ENCODE data around the gene SLC35E4. TPM values are rescaled to one million over a fixed set of nuclear protein-coding genes. Genes with fewer than 3 reads are reported as not detected.
A peak's percentile ranks its signal among the peaks of the same experiment; 100 is the strongest.

The SLC35E4 gene
- total and polyA plus RNA-seq, 12 donors: 0.60 to 7.0 (median 3.3) TPM

GRCh38 chr22:30637701-30638114, 2.1 kb downstream of the SLC35E4 start:
- TF ChIP-seq POLR2A (IDR thresholded peaks at IDR 0.05): no peak
- TF ChIP-seq, protein P1, sequence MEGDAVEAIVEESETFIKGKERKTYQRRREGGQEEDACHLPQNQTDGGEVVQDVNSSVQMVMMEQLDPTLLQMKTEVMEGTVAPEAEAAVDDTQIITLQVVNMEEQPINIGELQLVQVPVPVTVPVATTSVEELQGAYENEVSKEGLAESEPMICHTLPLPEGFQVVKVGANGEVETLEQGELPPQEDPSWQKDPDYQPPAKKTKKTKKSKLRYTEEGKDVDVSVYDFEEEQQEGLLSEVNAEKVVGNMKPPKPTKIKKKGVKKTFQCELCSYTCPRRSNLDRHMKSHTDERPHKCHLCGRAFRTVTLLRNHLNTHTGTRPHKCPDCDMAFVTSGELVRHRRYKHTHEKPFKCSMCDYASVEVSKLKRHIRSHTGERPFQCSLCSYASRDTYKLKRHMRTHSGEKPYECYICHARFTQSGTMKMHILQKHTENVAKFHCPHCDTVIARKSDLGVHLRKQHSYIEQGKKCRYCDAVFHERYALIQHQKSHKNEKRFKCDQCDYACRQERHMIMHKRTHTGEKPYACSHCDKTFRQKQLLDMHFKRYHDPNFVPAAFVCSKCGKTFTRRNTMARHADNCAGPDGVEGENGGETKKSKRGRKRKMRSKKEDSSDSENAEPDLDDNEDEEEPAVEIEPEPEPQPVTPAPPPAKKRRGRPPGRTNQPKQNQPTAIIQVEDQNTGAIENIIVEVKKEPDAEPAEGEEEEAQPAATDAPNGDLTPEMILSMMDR (IDR thresholded peaks at IDR 0.05): no peak
- WGBS, 4 donors: 53 to 76% (median 68%) methylated on average over 1 of the region's 1 CpG
- intact Hi-C loops (cut with DNase I): loop anchor here (5.0 to 10.0 kb wide), 3 partner anchors 57 to 287 kb away; partner anchors contain the start of gene OSBP2 (in 1 of the 2)
- H3K4me3 ChIP-seq: no peak overlapping the region
- peaks cover 22 to 30% of the 10 kb centered on the region in 2 donors for H3K4me1 ChIP-seq (replicated peaks in 1 of 2)
- H3K27me3 ChIP-seq: no peaks in the 10 kb centered on the region
- H3K27ac ChIP-seq: no peak overlapping the region
- no peaks in the 10 kb centered on the region for H3K36me3 ChIP-seq (replicated peaks in 1 of 2)
- H3K9me3 ChIP-seq (replicated peaks in 1 of 3): no peaks in the 10 kb centered on the region
- DNase-seq: no peak

DNA sequence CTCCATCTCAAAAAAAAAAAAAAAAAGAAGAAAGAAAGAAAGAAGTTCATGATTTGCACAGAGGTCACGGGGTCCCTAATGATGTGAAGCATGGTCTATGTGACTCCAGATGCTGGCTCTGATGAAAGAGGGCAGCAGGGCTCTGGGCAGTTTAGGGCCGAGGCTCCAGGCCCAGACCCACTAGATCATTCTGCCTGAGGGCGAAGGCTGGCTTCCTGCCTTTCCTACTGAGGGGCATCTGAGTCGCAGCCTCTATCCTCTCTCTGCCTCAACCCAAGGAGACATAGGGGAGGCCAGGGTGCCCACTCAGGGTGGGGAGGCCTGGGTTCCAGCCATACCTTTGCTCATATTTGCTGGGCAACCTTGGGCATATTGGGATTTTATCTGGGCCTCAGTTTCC, 4.8 kb downstream of the SLC35E4 start:
- Histone ChIP-seq H3K27me3 (no peaks in the 10 kb centered on the region), H3K4me3 (no peak overlapping the region), H3K36me3 (replicated peaks in 1 of 2) (no peaks in the 10 kb centered on the region), H3K27ac (no peak overlapping the region), H3K4me1 (replicated peaks in 1 of 2) (peaks cover 17 to 32% of the 10 kb centered on the region in 2 donors), H3K9me3 (replicated peaks in 1 of 3) (no peaks in the 10 kb centered on the region)
- intact Hi-C loops (cut with DNase I): no loop called here
- DNase-seq: no peak
- whole genome bisulfite sequencing, 4 donors: 78 to 91% (median 91%) methylated on average over 3 to 4 of the region's 4 CpGs
- TF ChIP-seq, protein P1 (IDR thresholded peaks at IDR 0.05): no peak

GRCh38 chr22:30640839-30641430, 5.4 kb downstream of the SLC35E4 start:
- Histone ChIP-seq H3K4me1 (replicated peaks in 1 of 2) (peaks cover 17 to 30% of the 10 kb centered on the region in 2 donors), H3K27ac (no peak overlapping the region), H3K9me3 (replicated peaks in 1 of 3) (no peaks in the 10 kb centered on the region), H3K36me3 (replicated peaks in 1 of 2) (no peaks in the 10 kb centered on the region), H3K4me3 (no peak overlapping the region), H3K27me3 (no peaks in the 10 kb centered on the region)
- DNase-seq: no peak
- WGBS, 4 donors: 90 to 100% (median 95%) methylated on average over 1 to 4 of the region's 4 CpGs
- TF ChIP-seq POLR2A (IDR thresholded peaks at IDR 0.05): no peak
- TF ChIP-seq, protein P1 (IDR thresholded peaks at IDR 0.05): no peak
- intact Hi-C loops (cut with DNase I): no loop called here

DNA sequence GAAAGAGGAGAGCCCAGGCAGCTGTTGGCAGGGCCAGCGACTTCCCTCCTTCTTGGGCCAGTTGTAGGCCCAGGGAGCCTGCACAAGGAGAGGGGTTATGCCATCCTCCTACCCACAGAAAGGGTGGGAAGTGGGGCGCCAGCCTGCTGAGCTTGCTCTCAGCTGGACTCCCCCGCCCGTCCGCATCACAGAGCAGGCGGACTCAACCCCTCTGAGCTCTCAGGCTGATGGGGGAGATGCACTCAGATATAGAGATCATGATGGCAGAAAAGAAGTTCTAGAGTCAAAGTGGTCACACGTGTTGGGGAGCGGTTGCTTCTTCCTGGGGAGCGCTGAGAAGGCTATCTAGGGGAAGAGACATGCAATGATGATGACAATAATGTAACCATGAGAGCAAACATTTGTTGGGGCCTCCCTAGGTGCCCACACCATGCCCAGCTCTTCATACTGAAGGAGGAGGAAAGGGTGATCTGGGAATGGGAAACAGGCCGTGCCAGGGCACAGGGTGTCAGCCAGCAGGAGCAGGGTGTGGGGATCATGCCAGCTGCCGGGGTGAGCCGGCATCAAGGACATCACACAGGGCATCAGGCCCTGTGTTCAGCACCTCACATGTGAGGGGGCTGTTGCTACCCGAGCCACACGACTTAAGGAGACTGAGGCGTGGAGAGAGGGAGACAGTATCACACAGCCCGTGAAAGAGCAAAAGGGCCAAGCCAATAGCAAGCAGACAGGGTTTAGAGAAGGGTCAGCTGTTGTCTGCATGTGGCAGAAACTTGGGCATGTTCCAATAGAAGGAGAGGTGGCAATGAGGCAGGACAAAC, 7.7 kb downstream of the SLC35E4 start:
- H3K36me3 ChIP-seq (replicated peaks in 1 of 2): no peaks in the 10 kb centered on the region
- H3K4me1 ChIP-seq (replicated peaks in 1 of 2): peaks cover 0 to 9% of the 10 kb centered on the region in 2 donors
- 82 to 87% (median 85%) methylated on average over 15 to 16 of the region's 16 CpGs for WGBS, 4 donors
- no peak overlapping the region for H3K4me3 ChIP-seq
- no peaks in the 10 kb centered on the region for H3K27me3 ChIP-seq
- no peaks in the 10 kb centered on the region for H3K9me3 ChIP-seq (replicated peaks in 1 of 3)
- peak in 1 of 7 donors; percentile 19 for DNase-seq
- no peak for TF ChIP-seq POLR2A (IDR thresholded peaks at IDR 0.05)
- TF ChIP-seq, protein P1 (IDR thresholded peaks at IDR 0.05): no peak
- peak overlapping the region in 1 of 5 donors; percentile 52 for H3K27ac ChIP-seq
- intact Hi-C loops (cut with DNase I): no loop called here

All from adrenal gland (tissue), 12 donors.